ENCODE measurements around the gene SDCBP2.
A peak's percentile ranks its signal among the peaks of the same experiment; 100 is the strongest.

The SDCBP2 gene, protein sequence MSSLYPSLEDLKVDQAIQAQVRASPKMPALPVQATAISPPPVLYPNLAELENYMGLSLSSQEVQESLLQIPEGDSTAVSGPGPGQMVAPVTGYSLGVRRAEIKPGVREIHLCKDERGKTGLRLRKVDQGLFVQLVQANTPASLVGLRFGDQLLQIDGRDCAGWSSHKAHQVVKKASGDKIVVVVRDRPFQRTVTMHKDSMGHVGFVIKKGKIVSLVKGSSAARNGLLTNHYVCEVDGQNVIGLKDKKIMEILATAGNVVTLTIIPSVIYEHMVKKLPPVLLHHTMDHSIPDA

GRCh38 chr20:1328680-1329330 is at the start of gene SDCBP2:
Gene SDCBP2 (minus strand): TSS chr20:1329139. CDS start chr20:1320416, 8,723 bp downstream.
- no peak for DNase-seq

- DNase-seq = no peak
Observed at GRCh38 chr20:1378735-1379125, 49.8 kb upstream of the SDCBP2 start.

DNA sequence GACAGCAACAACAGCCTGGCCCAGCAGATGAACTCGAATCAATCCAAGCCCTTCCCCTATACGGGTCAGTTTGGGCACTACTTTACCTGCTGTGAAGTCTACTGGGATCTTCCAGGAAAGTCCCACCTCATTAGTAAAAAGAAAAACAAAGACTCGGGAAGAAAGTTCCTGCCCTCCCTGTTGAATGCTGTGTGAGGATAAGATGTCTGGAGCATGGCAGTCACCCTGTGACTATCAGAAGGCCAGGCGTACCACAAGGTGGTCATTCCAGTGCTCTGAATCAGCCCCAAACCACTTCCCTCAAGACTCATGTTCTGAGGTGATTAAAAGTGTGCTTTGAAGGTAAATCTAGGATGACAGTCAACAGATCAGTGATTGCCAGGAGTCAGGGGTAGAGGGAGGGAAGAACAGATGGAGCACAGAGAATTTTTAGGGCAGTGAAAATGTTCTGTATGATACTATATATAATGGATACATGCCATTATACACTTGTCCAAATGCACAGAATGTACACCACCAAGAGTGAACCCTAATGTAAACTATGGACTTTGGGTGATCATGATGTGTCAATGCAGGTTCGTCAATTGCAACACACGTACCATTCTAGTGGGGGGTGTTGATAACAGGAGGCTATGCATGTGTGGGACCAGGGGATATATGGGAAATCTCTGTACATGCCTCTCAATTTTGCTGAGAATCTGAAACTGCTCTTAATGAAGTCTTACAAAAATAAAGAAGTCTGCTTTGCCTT is 49.2 kb upstream of the SDCBP2 start:
- peak; percentile 53 for DNase-seq

- no peak for DNase-seq
Observed at GRCh38 chr20:1377341-1377871, 48.5 kb upstream of the SDCBP2 start.

GRCh38 chr20:1376408-1377270 is 47.7 kb upstream of the SDCBP2 start:
- DNase-seq = no peak

DNA sequence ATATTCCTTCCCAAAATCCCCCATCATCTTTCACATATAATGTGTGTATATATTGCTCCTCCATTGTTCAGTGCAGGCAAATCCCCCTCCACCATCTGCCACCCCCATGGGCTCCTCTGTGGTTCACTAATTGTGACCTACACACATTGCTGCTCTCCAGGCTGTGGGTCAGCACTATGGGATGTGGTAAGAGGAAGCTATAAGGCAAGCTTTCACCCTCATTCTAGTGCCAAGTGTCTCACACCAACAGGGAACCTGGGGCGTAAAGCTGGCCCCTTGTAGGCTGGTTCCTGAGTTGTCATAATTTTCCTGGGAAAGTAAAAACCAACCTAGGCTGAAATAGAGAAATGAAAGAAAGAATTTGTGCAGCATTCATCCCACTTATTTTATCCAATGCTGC is 47.1 kb upstream of the SDCBP2 start:
- DNase-seq = no peak

DNA sequence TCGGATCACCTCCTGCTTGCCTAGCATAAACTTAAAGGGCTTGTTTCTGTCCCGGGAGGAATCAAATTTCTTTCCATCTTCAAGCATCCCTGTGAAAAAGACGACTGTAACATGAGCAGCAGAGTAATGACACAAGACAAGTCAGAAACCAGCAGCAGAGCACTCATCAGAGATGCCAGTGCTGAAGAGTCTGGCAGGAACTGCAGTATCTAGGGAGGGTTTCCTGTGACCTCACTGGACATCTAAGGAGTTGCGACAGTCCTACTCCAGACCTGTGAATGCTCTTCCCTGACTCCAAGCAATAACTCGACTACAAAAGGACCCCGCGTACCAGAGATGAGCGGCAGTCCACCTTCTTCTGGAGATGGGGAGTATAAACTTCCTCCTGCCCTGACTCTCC is 46.6 kb upstream of the SDCBP2 start:
- DNase-seq = peak; percentile 68

DNA sequence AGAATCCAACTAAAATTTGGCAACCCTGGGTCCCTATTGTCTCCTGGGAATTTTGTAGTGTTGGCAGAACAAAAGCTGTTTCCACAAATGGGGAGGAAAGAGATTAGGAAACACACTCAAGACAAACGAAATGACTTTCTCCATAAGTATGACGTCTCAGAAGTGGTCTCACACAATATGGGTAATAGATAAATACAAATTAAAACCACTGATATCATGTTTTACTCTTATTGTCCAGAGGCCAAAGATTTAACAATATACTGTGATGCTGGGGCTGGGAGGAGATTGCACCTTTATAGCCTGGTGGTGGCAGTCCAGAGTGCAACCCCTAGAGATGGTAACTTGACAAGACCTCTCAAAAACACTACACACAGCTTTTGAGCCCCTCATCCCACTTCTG is 45.3 kb upstream of the SDCBP2 start:
- DNase-seq = no peak

GRCh38 chr20:1373614-1374013 is 44.7 kb upstream of the SDCBP2 start:
- DNase-seq = no peak

DNA sequence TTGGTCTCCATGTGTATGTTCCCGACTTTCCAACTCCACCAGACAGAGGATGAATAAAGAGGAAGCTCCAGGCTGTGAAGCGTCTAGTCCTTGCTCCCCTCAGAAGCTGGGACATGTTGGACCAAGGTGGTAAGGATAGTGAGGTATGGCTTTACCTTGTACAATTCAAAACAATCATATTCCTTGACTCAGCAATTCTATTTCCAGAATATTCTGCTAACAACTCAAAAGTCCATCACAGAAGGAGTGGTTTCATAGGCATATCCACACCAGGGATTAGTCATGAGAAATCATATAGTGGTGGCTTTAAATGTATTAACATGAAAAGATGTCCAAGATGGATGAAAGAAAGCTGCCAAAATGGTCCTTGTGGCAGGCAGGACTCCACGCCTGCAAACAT is 44.1 kb upstream of the SDCBP2 start:
- no peak for DNase-seq

- DNase-seq = no peak
Observed at GRCh38 chr20:1371830-1372539, 43.0 kb upstream of the SDCBP2 start.

- no peak for DNase-seq
Observed at GRCh38 chr20:1371202-1371782, 42.4 kb upstream of the SDCBP2 start.

- peak; percentile 59 for DNase-seq
Observed at GRCh38 chr20:1370548-1371110, 41.7 kb upstream of the SDCBP2 start.

DNA sequence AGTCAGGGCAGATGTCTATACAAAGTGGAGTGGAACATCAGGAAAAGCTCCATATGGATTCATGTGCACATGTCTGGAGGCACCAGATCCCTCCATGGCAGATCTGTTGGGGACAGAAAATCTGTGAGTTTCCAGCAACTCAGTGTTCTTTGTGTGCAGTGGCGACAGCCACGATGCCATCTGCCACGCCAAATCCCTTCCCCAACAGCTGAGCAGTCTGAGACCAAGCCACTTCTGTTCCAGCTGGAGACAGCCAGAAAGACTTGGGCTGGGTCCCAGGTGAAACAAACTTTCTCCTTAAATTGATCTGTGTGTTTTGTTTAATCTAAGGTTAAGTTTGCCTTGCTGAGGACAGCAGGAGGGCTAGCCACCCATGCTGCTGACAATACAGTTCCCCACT is 41.0 kb upstream of the SDCBP2 start:
- DNase-seq = no peak

- peak; percentile 60 for DNase-seq
Observed at GRCh38 chr20:1368448-1369199, 39.7 kb upstream of the SDCBP2 start.

DNA sequence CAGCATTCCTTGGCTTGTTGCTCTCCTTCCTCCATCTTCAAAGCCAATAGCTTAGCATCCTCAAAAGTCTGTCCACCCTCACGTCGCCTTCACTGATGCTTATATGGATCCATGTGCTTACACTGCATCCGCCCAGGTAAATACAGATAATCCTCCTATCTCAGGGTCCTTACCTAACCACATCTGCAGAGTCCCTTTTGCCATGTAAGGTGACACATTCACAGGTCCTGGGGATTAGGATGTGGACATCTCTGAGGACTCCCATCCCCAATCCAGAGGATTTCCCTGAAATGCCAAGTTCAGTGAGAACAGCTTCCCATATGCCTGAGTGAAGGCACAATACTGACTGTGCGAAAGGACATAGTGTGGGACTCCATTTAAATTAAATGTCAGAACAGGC is 38.5 kb upstream of the SDCBP2 start:
- DNase-seq = no peak

GRCh38 chr20:1364106-1364505 is 35.2 kb upstream of the SDCBP2 start:
- no peak for DNase-seq

DNA sequence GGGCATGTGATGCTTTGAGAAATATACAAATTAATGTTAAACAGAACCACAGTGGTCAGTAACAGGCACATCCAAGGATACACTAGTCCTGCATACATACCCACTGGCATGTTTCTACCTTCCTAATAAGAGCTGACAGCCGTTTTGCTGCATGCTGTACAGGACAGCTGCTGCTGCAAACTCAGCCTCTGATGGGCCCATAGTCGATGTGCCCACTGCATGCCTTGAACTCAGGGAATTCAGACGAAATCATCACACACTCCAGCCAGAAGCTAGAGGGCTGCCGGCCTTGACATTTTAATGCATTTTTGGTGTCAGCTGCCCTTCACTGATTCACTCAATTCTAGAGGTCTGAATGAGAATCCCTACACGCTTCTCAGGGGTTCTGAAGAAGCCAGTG is 34.6 kb upstream of the SDCBP2 start:
- no peak for DNase-seq

DNA sequence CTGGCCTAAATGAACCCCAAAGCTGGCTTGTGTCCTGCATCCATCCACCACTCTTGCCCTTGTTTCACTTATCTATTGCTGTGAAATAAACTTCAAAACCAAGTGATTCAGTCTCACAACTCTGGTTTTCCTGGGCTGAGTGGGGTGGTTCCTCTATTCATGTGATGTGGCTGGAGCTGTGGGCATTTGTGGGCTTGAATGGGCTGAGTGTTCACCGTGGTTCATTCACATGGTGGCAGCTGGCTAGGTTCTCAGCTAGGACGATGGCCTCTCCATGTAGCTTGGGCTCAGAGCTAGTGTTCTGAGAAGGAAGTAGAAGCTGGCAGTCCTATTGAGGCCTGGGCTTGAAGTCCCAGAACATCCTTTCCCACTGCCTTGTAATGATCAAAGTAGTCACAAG is 33.5 kb upstream of the SDCBP2 start:
- no peak for DNase-seq

GRCh38 chr20:1360094-1360846 is 31.3 kb upstream of the SDCBP2 start:
- DNase-seq = no peak

All from fibroblast of skin of right biceps (primary cell).